ENCODE data around the gene AUNIP.

Gene AUNIP

DNA sequence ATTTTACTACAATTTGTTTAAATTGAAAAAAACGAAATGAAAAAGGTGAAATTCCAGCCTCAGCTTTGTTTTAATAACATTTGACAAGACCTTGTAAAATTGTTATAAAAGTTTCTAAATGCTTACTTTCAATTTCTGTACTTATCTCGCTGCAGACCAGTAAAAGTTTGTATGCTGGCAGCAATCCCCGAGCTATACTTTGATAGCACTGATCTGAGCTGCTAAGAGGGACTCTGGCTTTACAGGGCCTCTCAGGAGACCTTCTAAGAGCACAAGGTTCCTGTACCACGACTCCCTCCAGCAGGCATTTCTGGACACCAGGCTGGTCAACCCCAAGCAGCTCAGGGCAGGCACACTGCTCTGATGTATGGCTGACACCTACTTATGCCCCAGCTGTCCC, 33.9 kb upstream of the AUNIP start:
- TF ChIP-seq, protein P1, sequence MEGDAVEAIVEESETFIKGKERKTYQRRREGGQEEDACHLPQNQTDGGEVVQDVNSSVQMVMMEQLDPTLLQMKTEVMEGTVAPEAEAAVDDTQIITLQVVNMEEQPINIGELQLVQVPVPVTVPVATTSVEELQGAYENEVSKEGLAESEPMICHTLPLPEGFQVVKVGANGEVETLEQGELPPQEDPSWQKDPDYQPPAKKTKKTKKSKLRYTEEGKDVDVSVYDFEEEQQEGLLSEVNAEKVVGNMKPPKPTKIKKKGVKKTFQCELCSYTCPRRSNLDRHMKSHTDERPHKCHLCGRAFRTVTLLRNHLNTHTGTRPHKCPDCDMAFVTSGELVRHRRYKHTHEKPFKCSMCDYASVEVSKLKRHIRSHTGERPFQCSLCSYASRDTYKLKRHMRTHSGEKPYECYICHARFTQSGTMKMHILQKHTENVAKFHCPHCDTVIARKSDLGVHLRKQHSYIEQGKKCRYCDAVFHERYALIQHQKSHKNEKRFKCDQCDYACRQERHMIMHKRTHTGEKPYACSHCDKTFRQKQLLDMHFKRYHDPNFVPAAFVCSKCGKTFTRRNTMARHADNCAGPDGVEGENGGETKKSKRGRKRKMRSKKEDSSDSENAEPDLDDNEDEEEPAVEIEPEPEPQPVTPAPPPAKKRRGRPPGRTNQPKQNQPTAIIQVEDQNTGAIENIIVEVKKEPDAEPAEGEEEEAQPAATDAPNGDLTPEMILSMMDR (IDR thresholded peaks at IDR 0.05) = no peak
- Mint-ChIP-seq H3K9me3 (no peaks in the 10 kb centered on the region), H3K36me3 (ENCODE audit: low read depth) (peaks cover 35% of the 10 kb centered on the region), H3K4me3 (no peak overlapping the region), H3K4me1 (peaks cover 57% of the 10 kb centered on the region), H3K27me3 (ENCODE audit: low read depth, poor library complexity) (no peaks in the 10 kb centered on the region), H3K27ac (no peak overlapping the region)
- DNase-seq = no peak

DNA sequence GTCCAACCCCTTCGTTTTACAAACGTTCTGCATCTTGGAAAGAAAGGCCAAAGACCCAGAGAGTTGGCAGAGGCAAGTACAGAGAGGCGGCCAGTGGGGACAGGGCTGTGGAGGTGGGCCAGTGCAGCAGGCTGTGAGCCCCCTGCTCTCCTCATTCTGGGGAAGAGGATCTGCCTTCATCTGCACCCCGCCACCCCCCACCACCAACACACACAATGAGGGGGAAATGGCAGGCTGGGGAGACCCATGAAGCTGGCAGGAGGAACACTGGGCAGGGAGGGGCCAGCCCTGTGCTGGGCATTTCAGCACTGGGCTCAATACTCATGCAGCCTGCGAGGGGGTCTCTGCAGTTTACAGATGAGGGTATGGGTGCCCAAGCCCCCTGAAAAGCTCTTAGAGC, 32.3 kb upstream of the AUNIP start:
- H3K9me3 Mint-ChIP-seq = no peaks in the 10 kb centered on the region

DNA sequence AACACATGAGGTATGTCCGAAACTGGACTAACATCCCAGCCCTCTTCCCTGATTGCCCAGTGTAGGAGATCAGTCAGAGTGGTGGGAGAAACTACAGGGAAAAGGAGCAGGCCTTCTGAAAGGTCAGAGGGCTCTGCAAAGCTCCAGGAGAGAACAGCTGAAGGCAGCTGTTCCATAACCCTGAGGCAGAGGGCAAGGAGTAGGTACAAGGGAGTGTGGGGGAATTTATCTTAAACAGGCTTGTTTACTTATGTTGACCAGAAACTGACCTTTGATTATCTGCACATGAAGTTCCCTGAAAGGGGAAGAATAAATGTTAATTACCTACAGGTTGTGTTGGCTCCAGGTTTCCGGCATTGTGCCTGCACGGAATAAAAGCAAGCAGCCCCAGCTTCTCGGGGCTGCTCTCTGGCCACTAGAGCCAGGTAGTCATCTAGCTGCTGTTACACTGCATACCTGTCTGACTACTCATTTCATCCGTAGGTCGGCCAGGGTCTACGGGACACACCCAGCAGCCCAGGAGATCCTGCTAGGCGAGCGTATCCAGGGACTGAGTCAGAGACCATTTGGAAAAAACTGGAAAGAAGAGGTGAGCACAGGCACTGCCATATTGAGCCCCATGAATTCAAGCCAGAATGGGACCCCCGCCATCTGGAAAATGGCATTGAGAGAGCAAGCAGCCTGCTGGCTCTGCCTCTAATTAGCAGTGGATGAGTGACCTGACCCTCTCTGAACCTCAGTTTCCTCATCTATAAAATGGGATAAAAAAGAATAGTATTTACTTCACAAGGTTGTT, 31.2 kb upstream of the AUNIP start:
- no peak overlapping the region for H3K4me3 Mint-ChIP-seq
- DNase-seq = no peak
- peak overlapping the region; percentile 32 for H3K27ac Mint-ChIP-seq

More for the DNA sequence above, 32.3 kb upstream of the AUNIP start:
- DNase-seq = no peak
- no peaks in the 10 kb centered on the region for H3K27me3 Mint-ChIP-seq (ENCODE audit: low read depth, poor library complexity)
- peaks cover 44% of the 10 kb centered on the region for H3K4me1 Mint-ChIP-seq
- no peak overlapping the region for H3K4me3 Mint-ChIP-seq
- H3K36me3 Mint-ChIP-seq (ENCODE audit: low read depth) = peaks cover 43% of the 10 kb centered on the region
- H3K27ac Mint-ChIP-seq = no peak overlapping the region
- TF ChIP-seq, protein P1 (IDR thresholded peaks at IDR 0.05) = no peak

GRCh38 chr1:25889470-25889869, 30.2 kb upstream of the AUNIP start:
- no peak for DNase-seq
- Mint-ChIP-seq H3K27ac (peak overlapping the region; percentile 10), H3K36me3 (ENCODE audit: low read depth) (peaks cover 48% of the 10 kb centered on the region), H3K9me3 (no peaks in the 10 kb centered on the region), H3K27me3 (ENCODE audit: low read depth, poor library complexity) (peaks cover 4% of the 10 kb centered on the region), H3K4me1 (peaks cover 28% of the 10 kb centered on the region), H3K4me3 (no peak overlapping the region)
- TF ChIP-seq, protein P1 (IDR thresholded peaks at IDR 0.05) = no peak

More for the DNA sequence above, 31.2 kb upstream of the AUNIP start:
- Mint-ChIP-seq H3K27me3 (ENCODE audit: low read depth, poor library complexity) (no peaks in the 10 kb centered on the region), H3K36me3 (ENCODE audit: low read depth) (peaks cover 45% of the 10 kb centered on the region), H3K9me3 (no peaks in the 10 kb centered on the region), H3K4me1 (peaks cover 32% of the 10 kb centered on the region)
- TF ChIP-seq, protein P1 (IDR thresholded peaks at IDR 0.05) = no peak

DNA sequence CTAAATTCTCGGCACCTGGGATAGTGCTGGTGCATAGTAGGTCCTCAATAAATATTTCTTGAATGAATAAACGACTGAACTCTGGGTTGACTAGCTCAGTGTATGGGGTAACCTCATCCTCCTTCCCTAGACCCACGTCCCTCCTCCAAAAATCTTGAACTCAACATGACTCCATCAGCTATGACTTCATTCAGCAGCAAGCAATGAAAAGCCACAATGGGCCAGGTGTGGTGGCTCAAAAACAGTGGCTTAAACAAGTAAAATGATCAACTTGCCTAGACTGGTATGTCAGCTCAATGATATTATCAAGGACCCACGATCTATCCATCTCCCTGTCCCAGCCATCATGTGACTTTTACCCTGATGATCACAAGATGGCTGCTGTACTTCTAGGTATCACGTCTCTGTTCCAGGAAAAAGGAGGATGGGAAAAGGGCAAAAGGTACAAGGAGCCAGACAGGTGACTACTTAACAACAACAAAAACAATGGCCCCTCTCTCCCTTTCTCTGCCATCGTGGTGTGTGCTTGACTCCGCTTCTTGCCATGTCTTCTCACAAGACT, 29.2 kb upstream of the AUNIP start:
- peaks cover 4% of the 10 kb centered on the region for H3K27me3 Mint-ChIP-seq (ENCODE audit: low read depth, poor library complexity)
- H3K27ac Mint-ChIP-seq = no peak overlapping the region
- peaks cover 28% of the 10 kb centered on the region for H3K4me1 Mint-ChIP-seq
- TF ChIP-seq, protein P1 (IDR thresholded peaks at IDR 0.05) = no peak
- no peak overlapping the region for H3K4me3 Mint-ChIP-seq
- H3K36me3 Mint-ChIP-seq (ENCODE audit: low read depth) = peaks cover 47% of the 10 kb centered on the region
- DNase-seq = no peak
- no peaks in the 10 kb centered on the region for H3K9me3 Mint-ChIP-seq

Measured in nephron progenitor cell (in vitro differentiated cells).